ENCODE data around the gene SH3PXD2B.
"Not testable (repeated sequence)": the region's sequence is repeated elsewhere in the genome, so short reads cannot be mapped to it uniquely, and the experiment has no call there.

Gene SH3PXD2B

GRCh38 chr5:172417983-172418630 lies 36.2 kb downstream of the SH3PXD2B start:
- peak; percentile 81 for DNase-seq (ENCODE audit: low spot score)

GRCh38 chr5:172417130-172417841 lies 37.0 kb downstream of the SH3PXD2B start:
- no peak for DNase-seq (ENCODE audit: low spot score)

- no peak for DNase-seq (ENCODE audit: low spot score)
Observed at GRCh38 chr5:172415362-172416275, 38.7 kb downstream of the SH3PXD2B start.

GRCh38 chr5:172414531-172415361 lies 39.6 kb downstream of the SH3PXD2B start:
- DNase-seq (ENCODE audit: low spot score) = peak; percentile 58

- no peak for DNase-seq (ENCODE audit: low spot score)
Observed at GRCh38 chr5:172413601-172414171, 40.6 kb downstream of the SH3PXD2B start.

GRCh38 chr5:172412724-172413286 lies 41.5 kb downstream of the SH3PXD2B start:
- peak; percentile 71 for DNase-seq (ENCODE audit: low spot score)

- no peak for DNase-seq (ENCODE audit: low spot score)
Observed at GRCh38 chr5:172411484-172412072, 42.7 kb downstream of the SH3PXD2B start.

- no peak for DNase-seq (ENCODE audit: low spot score)
Observed at GRCh38 chr5:172410662-172411483, 43.5 kb downstream of the SH3PXD2B start.

GRCh38 chr5:172410160-172410559 lies 44.2 kb downstream of the SH3PXD2B start:
- no peak for DNase-seq (ENCODE audit: low spot score)

GRCh38 chr5:172409477-172409876 lies 44.8 kb downstream of the SH3PXD2B start:
- not testable (repeated sequence) for DNase-seq (ENCODE audit: low spot score)

- no peak for DNase-seq (ENCODE audit: low spot score)
Observed at GRCh38 chr5:172407822-172408221, 46.5 kb downstream of the SH3PXD2B start.

- DNase-seq (ENCODE audit: low spot score) = no peak
Observed at GRCh38 chr5:172407241-172407691, 47.1 kb downstream of the SH3PXD2B start.

GRCh38 chr5:172405226-172406107 lies 48.9 kb downstream of the SH3PXD2B start:
- DNase-seq (ENCODE audit: low spot score) = no peak

GRCh38 chr5:172404746-172405145 lies 49.6 kb downstream of the SH3PXD2B start:
- no peak for DNase-seq (ENCODE audit: low spot score)

- no peak for DNase-seq (ENCODE audit: low spot score)
Observed at GRCh38 chr5:172403817-172404216, 50.5 kb downstream of the SH3PXD2B start.

- DNase-seq (ENCODE audit: low spot score) = peak; percentile 90
Observed at GRCh38 chr5:172403189-172403796, 51.0 kb downstream of the SH3PXD2B start.

- DNase-seq (ENCODE audit: low spot score) = no peak
Observed at GRCh38 chr5:172402531-172403188, 51.7 kb downstream of the SH3PXD2B start.

- DNase-seq (ENCODE audit: low spot score) = not testable (repeated sequence)
Observed at GRCh38 chr5:172402031-172402430, 52.3 kb downstream of the SH3PXD2B start.
